Endothelial cell of hepatic sinusoid (primary cell): ENCODE measurements around the gene HECTD1.
"Not testable (repeated sequence)": the region's sequence is repeated elsewhere in the genome, so short reads cannot be mapped to it uniquely, and the experiment has no call there.

Experiments
- in situ Hi-C: cut with HindIII; loops from 2 replicates; pipeline ENCODE4 v1.10.0; 2017; ENCODE audit warnings: low sequenced_read_pairs

The HECTD1 gene

GRCh38 chr14:31207755-31208545 is at the start of gene HECTD1:
Gene HECTD1, minus strand, starts transcription at chr14:31207793. Its CDS starts 1,857 bp downstream, at chr14:31205936.
- in situ Hi-C loops = no loop called here

DNA sequence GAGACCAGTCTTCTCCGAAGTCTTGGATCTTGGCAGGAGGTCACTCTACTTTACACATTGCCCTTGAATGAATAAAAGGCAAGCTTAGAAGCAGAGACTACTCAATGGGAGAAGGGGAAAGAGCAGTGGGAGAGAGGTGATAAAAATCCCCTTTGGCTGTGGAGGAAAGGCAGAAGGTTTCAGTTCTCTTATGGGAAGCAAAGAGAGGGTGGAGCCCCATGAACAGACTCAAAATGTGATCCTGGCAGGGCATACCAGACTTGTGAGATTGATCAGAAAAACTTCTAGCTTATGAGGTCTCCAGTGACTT is 49.6 kb upstream of the HECTD1 start:
- in situ Hi-C loops = no loop called here

GRCh38 chr14:31256534-31257243 is 49.1 kb upstream of the HECTD1 start:
- in situ Hi-C loops = no loop called here

GRCh38 chr14:31255918-31256317 is 48.3 kb upstream of the HECTD1 start:
- in situ Hi-C loops = not testable (repeated sequence)

DNA sequence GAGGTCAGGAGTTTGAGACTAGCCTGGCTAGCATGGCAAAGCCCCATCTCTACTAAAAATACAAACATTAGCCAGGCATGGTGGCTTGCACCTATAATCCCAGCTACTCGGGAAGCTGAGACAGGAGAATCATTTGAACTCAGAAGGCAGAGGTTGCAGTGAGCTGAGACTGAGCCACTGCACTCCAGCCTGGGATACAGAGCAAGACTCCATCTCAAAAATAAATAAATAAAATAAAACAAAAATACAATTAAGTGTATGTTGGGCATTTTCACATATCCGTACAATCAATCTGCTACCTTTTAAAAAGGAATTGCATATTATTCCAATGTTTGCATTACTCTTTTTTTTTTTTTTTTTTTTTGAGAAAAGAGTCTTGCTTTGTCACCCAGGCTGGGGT is 47.7 kb upstream of the HECTD1 start:
- in situ Hi-C loops = no loop called here

DNA sequence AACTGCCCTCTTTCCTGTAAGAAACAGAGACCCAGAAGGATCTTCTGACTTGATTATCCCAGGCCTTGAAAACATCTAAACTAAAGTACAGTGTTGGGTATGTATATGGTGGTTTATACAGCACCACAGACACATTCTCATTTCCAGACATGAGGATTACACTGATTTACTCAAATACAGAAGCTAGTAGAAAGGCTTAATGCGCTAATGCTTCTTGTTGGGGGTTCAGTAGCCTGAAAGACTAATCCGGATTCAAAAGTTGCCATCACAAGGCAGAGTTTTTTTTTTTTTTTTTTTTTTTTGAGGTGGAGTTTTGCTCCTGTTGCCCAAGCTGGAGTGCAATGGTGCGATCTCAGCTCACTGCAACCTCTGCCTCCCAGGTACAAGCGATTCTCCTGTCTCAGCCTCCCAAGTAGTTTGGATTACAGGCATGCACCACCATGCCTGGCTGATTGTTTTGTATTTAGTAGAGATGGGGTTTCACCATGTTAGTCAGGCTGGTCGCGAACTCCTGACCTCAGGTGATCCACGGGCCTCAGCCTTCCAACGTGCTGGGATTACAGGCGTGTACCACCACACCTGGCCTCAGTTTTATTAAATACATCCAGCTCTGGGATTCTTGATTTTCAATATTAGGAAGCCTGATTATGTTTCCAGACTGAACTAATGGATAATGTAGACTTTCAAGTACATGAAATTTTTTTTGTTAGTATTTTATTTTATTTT is 46.3 kb upstream of the HECTD1 start:
- in situ Hi-C loops = no loop called here

DNA sequence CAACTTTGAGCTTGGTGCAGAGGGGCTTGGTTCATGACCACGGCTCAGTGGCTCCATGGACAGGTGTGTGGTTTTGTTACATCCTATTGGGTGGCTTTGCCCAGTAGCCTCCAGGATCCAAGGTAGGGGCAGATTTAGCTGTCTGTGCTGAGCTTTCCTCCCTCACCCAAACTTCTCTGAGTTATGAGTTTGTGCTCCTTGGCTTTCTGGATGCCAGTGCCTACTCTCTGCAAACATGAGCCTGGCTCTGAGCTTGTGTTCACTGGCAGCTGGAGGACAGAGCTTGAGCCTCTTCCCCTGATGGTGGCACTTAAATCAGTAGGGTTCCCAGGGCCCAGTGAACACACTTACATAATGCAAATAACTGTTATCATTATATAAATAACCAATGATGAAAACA is 45.3 kb upstream of the HECTD1 start:
- in situ Hi-C loops = no loop called here

GRCh38 chr14:31251028-31251958 is 43.7 kb upstream of the HECTD1 start:
- in situ Hi-C loops = no loop called here

GRCh38 chr14:31244626-31245025 is 37.0 kb upstream of the HECTD1 start:
- in situ Hi-C loops = no loop called here

- in situ Hi-C loops = no loop called here
These were observed 36.3 kb upstream of the HECTD1 start for GRCh38 chr14:31243860-31244259.

DNA sequence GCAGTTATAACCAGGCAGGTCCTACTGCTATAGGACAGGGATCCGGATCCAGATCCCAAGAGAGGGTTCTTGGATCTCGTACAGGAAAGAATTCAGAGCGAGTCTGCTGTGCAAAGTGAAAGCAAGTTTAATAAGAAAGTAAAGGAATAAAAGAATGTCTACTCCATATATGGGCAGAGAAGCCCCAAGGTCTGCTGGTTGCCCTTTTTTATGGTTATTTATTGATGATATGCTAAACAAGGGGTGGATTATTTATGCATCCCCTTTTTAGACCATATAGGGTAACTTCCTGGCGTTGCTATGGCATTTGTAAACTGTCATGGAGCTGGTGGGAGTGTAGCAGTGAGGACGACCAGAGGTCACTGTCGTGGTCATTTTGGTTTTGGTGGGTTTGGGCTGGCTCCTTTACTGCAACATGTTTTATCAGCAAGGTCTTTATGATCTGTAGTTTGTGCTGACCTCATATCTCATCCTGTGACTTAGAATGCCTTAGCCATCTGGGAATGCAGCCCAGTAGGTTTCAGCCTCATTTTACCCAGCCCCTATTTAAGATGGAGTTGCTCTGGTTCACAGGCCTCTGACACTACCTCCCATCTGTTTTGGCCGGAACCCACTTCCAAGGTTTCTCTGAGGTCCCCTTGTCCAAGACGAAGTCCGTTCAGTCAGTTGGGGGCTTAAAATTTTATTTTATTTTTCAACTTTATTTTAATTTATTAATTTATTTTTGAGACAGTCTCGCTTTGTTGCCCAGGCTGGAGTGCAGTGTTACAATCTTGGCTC is 34.8 kb upstream of the HECTD1 start:
- in situ Hi-C loops = not testable (repeated sequence)

DNA sequence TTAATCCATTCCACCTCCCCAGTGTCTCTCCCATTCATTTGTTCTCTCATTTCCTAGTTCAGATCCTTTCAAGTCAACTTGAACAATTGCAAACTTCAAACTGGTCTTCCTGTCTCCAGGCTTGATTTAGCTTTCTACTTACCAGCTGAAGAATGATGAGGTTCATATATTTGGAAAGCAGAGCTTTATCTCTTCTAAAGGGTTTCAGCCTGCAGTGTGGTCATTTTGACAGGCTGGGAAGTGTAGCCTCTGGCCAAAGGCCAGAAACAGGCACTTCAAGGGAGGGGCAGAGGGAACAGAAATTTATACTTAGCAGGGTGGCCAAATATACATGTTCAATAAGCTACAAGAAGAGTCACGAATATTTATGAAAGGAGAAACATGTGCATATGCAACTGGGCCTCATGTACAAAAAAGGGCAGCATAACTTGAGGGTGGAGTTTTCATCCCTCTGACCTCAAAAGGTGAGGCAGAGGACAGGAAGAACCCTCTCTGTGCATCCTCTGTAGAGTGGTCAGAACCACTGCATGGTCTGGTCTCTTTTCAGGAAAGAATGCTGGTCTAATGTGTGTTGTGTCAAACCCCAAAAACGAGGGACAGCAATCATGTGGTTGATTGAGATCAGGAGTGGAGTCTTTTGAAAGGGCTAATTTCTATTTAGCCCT is 34.0 kb upstream of the HECTD1 start:
- in situ Hi-C loops = no loop called here

DNA sequence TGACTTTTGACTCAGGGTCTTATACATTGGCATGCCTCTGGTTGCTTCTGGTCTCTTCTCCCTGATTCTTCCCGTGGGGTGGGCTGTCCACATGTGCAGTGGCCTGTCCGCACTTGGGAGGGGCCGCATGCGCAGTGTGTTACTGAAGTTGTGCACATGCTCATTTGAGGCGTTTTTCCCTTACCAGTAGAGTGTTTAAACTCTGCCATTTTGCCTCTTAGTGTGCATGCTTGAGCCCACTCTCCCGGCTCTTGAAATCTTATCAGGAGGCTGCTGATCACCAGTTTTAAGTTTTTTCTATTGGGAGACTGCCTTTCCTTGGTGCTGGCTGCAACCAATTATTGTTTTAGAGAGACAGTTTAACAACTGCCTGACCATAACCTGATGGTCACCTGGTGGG is 32.1 kb upstream of the HECTD1 start:
- in situ Hi-C loops = no loop called here

GRCh38 chr14:31235462-31235861 is 27.9 kb upstream of the HECTD1 start:
- in situ Hi-C loops = no loop called here

GRCh38 chr14:31232081-31232480 is 24.5 kb upstream of the HECTD1 start:
- in situ Hi-C loops = no loop called here

DNA sequence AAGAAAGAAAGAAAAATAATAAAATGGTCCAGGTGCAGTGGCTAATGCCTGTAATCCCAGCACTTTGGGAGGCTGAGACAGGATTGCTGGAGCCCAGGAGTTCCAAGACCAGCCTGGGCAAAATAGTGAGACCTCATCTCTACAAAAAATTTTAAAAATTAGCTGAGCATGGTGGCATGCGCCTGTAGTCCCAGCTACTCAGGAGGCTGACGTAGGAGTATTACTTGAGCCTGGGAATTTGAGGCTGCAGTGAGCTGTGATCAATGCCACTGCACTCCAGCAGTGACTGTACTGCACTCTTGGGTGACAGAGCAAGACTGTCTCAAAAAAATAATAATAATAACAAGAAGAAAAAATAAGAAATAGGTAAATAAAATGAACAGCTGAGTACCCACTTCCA is 23.7 kb upstream of the HECTD1 start:
- in situ Hi-C loops = not testable (repeated sequence)

DNA sequence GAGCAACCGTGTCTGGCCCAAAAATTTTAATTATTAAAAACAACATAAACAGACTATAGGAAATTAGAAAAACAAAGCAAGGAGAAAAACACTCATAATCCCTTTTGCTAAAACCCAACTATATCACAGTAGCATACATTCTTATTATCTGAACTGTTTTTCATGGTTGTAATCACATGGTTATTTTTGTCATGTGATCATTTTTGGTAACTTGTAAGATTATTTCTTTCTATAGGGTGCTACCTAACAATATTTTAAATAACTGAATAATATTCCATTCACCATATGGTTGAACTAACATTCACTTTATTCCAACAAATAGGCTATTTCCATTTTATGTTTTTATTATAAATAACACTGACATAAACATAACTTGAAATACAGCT is 23.0 kb upstream of the HECTD1 start:
- in situ Hi-C loops = no loop called here

- in situ Hi-C loops = no loop called here
These were observed 22.3 kb upstream of the HECTD1 start for GRCh38 chr14:31229638-31230572.
